ENCODE data around the gene SMARCA4. TPM values are rescaled to one million over a fixed set of nuclear protein-coding genes. Genes with fewer than 3 reads are reported as not detected.
"Not testable (repeated sequence)": the region's sequence is repeated elsewhere in the genome, so short reads cannot be mapped to it uniquely, and the experiment has no call there.

Gene SMARCA4
- total RNA-seq, 1 donor from 2014 or later = 513 TPM

GRCh38 chr19:10946958-10947657, 13.7 kb upstream of the SMARCA4 start:
- TF ChIP-seq CTCF (IDR thresholded peaks at IDR 0.05; ENCODE audit: partially characterized antibody, unreplicated experiment) = no peak
- Mint-ChIP-seq H3K9me3 (ENCODE audit: unreplicated experiment) (no peaks in the 10 kb centered on the region), H3K27me3 (ENCODE audit: unreplicated experiment) (no peaks in the 10 kb centered on the region), H3K4me3 (ENCODE audit: unreplicated experiment) (peak overlapping the region; percentile 15), H3K4me1 (ENCODE audit: low read depth, unreplicated experiment) (peaks cover 4% of the 10 kb centered on the region), H3K27ac (ENCODE audit: unreplicated experiment) (no peak overlapping the region), H3K36me3 (ENCODE audit: unreplicated experiment) (no peaks in the 10 kb centered on the region)
- DNase-seq = no peak

GRCh38 chr19:10952809-10953208, 8.0 kb upstream of the SMARCA4 start:
- Mint-ChIP-seq H3K4me1 (ENCODE audit: low read depth, unreplicated experiment) (no peaks in the 10 kb centered on the region), H3K27ac (ENCODE audit: unreplicated experiment) (no peak overlapping the region), H3K36me3 (ENCODE audit: unreplicated experiment) (no peaks in the 10 kb centered on the region), H3K4me3 (ENCODE audit: unreplicated experiment) (no peak overlapping the region), H3K27me3 (ENCODE audit: unreplicated experiment) (no peaks in the 10 kb centered on the region), H3K9me3 (ENCODE audit: unreplicated experiment) (no peaks in the 10 kb centered on the region)
- TF ChIP-seq CTCF (IDR thresholded peaks at IDR 0.05; ENCODE audit: partially characterized antibody, unreplicated experiment) = no peak
- no peak for DNase-seq

- H3K4me3 Mint-ChIP-seq (ENCODE audit: unreplicated experiment) = peak overlapping the region; percentile 88
- H3K9me3 Mint-ChIP-seq (ENCODE audit: unreplicated experiment) = peaks cover 11% of the 10 kb centered on the region
- not testable (repeated sequence) for H3K36me3 Mint-ChIP-seq (ENCODE audit: unreplicated experiment); DNase-seq
- H3K27ac Mint-ChIP-seq (ENCODE audit: unreplicated experiment) = peak overlapping the region; percentile 52
- H3K27me3 Mint-ChIP-seq (ENCODE audit: unreplicated experiment) = peaks cover 15% of the 10 kb centered on the region
- peaks cover 11% of the 10 kb centered on the region for H3K4me1 Mint-ChIP-seq (ENCODE audit: low read depth, unreplicated experiment)
Measured at GRCh38 chr19:10959277-10959968, 1.4 kb upstream of the SMARCA4 start.

- H3K4me1 Mint-ChIP-seq (ENCODE audit: low read depth, unreplicated experiment) = peaks cover 17% of the 10 kb centered on the region
- H3K36me3 Mint-ChIP-seq (ENCODE audit: unreplicated experiment) = no peaks in the 10 kb centered on the region
- peak overlapping the region; percentile 99 for H3K4me3 Mint-ChIP-seq (ENCODE audit: unreplicated experiment)
- peaks cover 13% of the 10 kb centered on the region for H3K9me3 Mint-ChIP-seq (ENCODE audit: unreplicated experiment)
- H3K27ac Mint-ChIP-seq (ENCODE audit: unreplicated experiment) = peak overlapping the region; percentile 98
- no peak for DNase-seq
- TF ChIP-seq CTCF (IDR thresholded peaks at IDR 0.05; ENCODE audit: partially characterized antibody, unreplicated experiment) = no peak
- H3K27me3 Mint-ChIP-seq (ENCODE audit: unreplicated experiment) = peaks cover 15% of the 10 kb centered on the region
Measured at GRCh38 chr19:10961073-10961860, 437 bp downstream of the SMARCA4 start.

- Mint-ChIP-seq H3K27me3 (ENCODE audit: unreplicated experiment) (peaks cover 15% of the 10 kb centered on the region), H3K9me3 (ENCODE audit: unreplicated experiment) (peaks cover 13% of the 10 kb centered on the region), H3K27ac (ENCODE audit: unreplicated experiment) (peak overlapping the region; percentile 98), H3K4me1 (ENCODE audit: low read depth, unreplicated experiment) (peaks cover 20% of the 10 kb centered on the region), H3K4me3 (ENCODE audit: unreplicated experiment) (peak overlapping the region; percentile 99), H3K36me3 (ENCODE audit: unreplicated experiment) (no peaks in the 10 kb centered on the region)
- TF ChIP-seq CTCF (IDR thresholded peaks at IDR 0.05; ENCODE audit: partially characterized antibody, unreplicated experiment) = no peak
- no peak for DNase-seq
Measured at GRCh38 chr19:10962863-10963262, 2.0 kb downstream of the SMARCA4 start.

All from glutamatergic neuron (in vitro differentiated cells).